Heart right ventricle (tissue), 16 donors: ENCODE results near the gene KCNJ14. TPM values are rescaled to one million over a fixed set of nuclear protein-coding genes. Genes with fewer than 3 reads are reported as not detected.

Experiments
- ATAC-seq, 8 donors: fragments of 200-7000 bp; cut with Tn5 transposase; one replicate each; pipeline ENCODE4 v1.9.1; 2020; ENCODE audit warnings: mild to moderate bottlenecking in 8 of 8, moderate library complexity in 8 of 8, moderate number of reproducible peaks in 1 of 8
- DNase-seq, 2 donors: peaks; one replicate each; pipeline ENCODE4 v3.0.0-alpha.2; 2020
- H3K27ac ChIP-seq, 10 donors: fragments of 200-600 bp; sonication (generic) in 2 of 10; one replicate each; pipeline versions ENCODE4 v1.5.0 to v1.8.0; 2020 to 2022; ENCODE audit warnings: mild to moderate bottlenecking in 3 of 10
- H3K27me3 ChIP-seq, 7 donors: fragments of 200-600 bp; one replicate each; pipeline ENCODE4 v1.8.0; 2021 to 2022; ENCODE audit warnings: mild to moderate bottlenecking in 2 of 7
- H3K36me3 ChIP-seq, 9 donors: fragments of 200-600 bp; sonication (generic) in 1 of 9; one replicate each; pipeline versions ENCODE4 v1.5.0 to v1.8.0; 2020 to 2022; ENCODE audit warnings: mild to moderate bottlenecking in 2 of 9
- H3K4me1 ChIP-seq, 9 donors: fragments of 200-600 bp; sonication (generic) in 1 of 9; one replicate each; pipeline versions ENCODE4 v1.5.0 to v1.8.0; 2020 to 2022; ENCODE audit warnings: mild to moderate bottlenecking in 4 of 9
- H3K4me3 ChIP-seq, 10 donors: fragments of 200-600 bp; sonication (generic) in 2 of 10; one replicate each; pipeline versions ENCODE4 v1.5.0 to v1.8.0; 2020 to 2022; ENCODE audit warnings: mild to moderate bottlenecking in 7 of 10, moderate library complexity in 2 of 10
- H3K9me3 ChIP-seq, 11 donors: fragments of 200-600 bp in 10 of 11; sonication (generic) in 2 of 11; one replicate each; pipeline versions ENCODE4 v1.5.0 to v1.8.0; 2013 to 2022; ENCODE audit warnings: mild to moderate bottlenecking in 2 of 11, control low read depth in 1 of 11, moderate library complexity in 1 of 11
- CTCF ChIP-seq, 9 donors: fragments of 200-600 bp; sonication (generic) in 2 of 9; IDR thresholded peaks; one replicate each; pipeline versions ENCODE4 v1.5.0 to v1.8.0; 2021 to 2022; ENCODE audit warnings: antibody characterized with exemption in 9 of 9, mild to moderate bottlenecking in 5 of 9, moderate library complexity in 1 of 9
- WGBS, 2 donors: extraction: QIAGEN DNeasy Blood & Tissue Kit; methylation state at CpG; one replicate each; pipeline ENCODE4 v1.1.7; 2013; ENCODE audit warnings: inconsistent platforms in 1 of 2; 5-methylcytosine and 5-hydroxymethylcytosine counted together
- intact Hi-C, 10 donors: fragments of 100-400 bp; cut with DNase I; formaldehyde crosslinking; loops; one replicate each; pipeline versions ENCODE4 v1.11.1 to v1.14.2; 2022
- polyA plus RNA-seq, 2 donors: library from polyadenylated mRNA; stranded (reverse); fragments of 200-250 nt; gene quantifications; one replicate each; pipeline ENCODE4 v1.2.3, GENCODE V29; 2013
- total RNA-seq, 10 donors: library from RNA; stranded (reverse); fragmentation: NEBNext Ultra II Directional in 3 of 10; extraction: Animal tissue kit (Norgen Biotek cat#: 25700) in 3 of 10; gene quantifications; one replicate each; pipeline versions ENCODE4 v1.2.1 to v1.2.4, GENCODE V29; 2021 to 2023
- donor health status: Arrhythmogenic right ventricular cardiomyopathy.
- donor health status: ischemic (EF 13 %, LVEDD 7.1; RV severe dilation, severe dysfunction).
- donor health status: healthy with polysubstance abuse.
- donor health status: DM: no; HTN: yes; CAD: no.
- donor health status: DM: no; HTN: no; CAD: no.
- donor health status: ischemic (EF 25% LVEDD 6.9; RV normal size, moderate dysfunction).
- donor health status: ischemic (EF 25% LVEDD 5.7; RV mildly dilated, moderate dysfunction).
- donor health status: healthy.
- donor health status: DM: yes; HTN: yes; CAD: no.
- donor health status: Ischemic cardiomyopathy.
- donor health status: ischemic (EF 35%, LVEDD 5.7; RV mildly dilated, moderate dysfunction).
- donor health status: nonischemic (EF 11% LVEDD 7.7; RV severe dilation, severe dysfunction).
- donor health status: DM: yes; HTN: yes; CAD: no.
- donor health status: PGD.
- donor health status: ischemic (EF 29% LVEDD 5.4; RV normal size, mild dysfunction).
- donor health status: nonischemic (EF 23%, LVEDD 6.1; RV moderate dilation, normal function).

Gene KCNJ14
- total and polyA plus RNA-seq, 12 donors = 0.13 to 0.52 (median 0.30) TPM

- Histone ChIP-seq H3K4me1 (peaks cover 0 to 15% (median 0%) of the 10 kb centered on the region in 9 donors), H3K27me3 (peaks cover 0 to 5% (median 0%) of the 10 kb centered on the region in 7 donors), H3K36me3 (no peaks in the 10 kb centered on the region), H3K4me3 (no peak overlapping the region), H3K27ac (no peak overlapping the region), H3K9me3 (no peaks in the 10 kb centered on the region)
- ATAC-seq (no peak), DNase-seq (no peak)
- WGBS, 2 donors = 74 to 77% methylated on average over 16 of the region's 16 CpGs
- intact Hi-C loops = no loop called here
- no peak for TF ChIP-seq CTCF (IDR thresholded peaks at IDR 0.05)
Observed at GRCh38 chr19:48421548-48421947, 33.8 kb upstream of the KCNJ14 start.

GRCh38 chr19:48424694-48425219 is 30.6 kb upstream of the KCNJ14 start:
- Histone ChIP-seq H3K36me3 (no peaks in the 10 kb centered on the region), H3K9me3 (no peaks in the 10 kb centered on the region), H3K27me3 (no peaks in the 10 kb centered on the region), H3K4me1 (peaks cover 0 to 13% (median 0%) of the 10 kb centered on the region in 9 donors), H3K27ac (peak overlapping the region in 2 of 10 donors; percentile 15 to 65), H3K4me3 (no peak overlapping the region)
- WGBS, 2 donors = 35 to 36% methylated on average over 8 of the region's 8 CpGs
- ATAC-seq (peak in 5 of 8 donors; percentile 27 to 72 (median 41)), DNase-seq (no peak)
- no peak for TF ChIP-seq CTCF (IDR thresholded peaks at IDR 0.05)
- intact Hi-C loops = no loop called here

DNA sequence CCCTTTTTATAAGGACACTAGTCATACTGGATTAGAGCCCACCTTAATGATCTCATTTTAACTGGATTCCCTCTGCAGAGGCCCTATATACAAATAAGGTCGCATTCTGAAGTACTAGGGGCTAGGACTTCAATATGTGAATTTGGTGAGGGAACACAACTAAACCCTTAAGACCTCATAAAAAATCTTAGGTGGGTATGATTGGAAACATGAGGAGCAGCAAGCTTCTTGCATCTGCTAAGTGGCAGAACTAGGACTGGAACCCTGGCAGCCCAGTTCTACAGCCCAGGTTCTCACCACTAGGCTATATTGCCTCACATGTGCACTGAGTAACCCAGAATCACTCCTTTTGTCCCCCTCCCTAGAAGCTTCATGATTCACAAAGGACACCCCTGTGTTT is 26.7 kb upstream of the KCNJ14 start:
- Histone ChIP-seq H3K4me3 (no peak overlapping the region), H3K27me3 (no peaks in the 10 kb centered on the region), H3K9me3 (no peaks in the 10 kb centered on the region), H3K4me1 (peaks cover 0 to 13% (median 0%) of the 10 kb centered on the region in 9 donors), H3K27ac (no peak overlapping the region), H3K36me3 (no peaks in the 10 kb centered on the region)
- no peak for DNase-seq
- WGBS, 2 donors = 94 to 97% methylated on average over 1 of the region's 1 CpG
- intact Hi-C loops = no loop called here
- TF ChIP-seq CTCF (IDR thresholded peaks at IDR 0.05) = no peak
- ATAC-seq = no peak

DNA sequence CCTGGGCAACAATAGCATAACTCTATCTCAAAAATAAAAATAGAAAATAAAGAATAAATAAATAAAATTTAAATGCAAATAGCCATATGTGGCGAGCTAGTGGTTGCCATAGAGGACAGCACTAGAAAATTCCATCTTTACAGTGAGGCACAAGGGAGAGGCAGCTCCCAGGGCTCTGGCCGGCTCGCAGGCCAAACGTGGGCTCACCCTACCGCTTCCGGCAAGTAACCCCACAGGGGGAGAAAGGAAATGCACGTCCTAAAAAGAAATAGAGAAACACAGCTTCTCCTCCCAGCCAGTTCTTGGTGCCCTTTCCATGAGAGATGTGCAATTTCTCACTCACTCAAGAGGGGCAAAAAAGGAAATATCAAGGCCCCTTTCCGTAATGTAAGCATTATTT is 22.0 kb upstream of the KCNJ14 start:
- Histone ChIP-seq H3K9me3 (no peaks in the 10 kb centered on the region), H3K27ac (no peak overlapping the region), H3K4me1 (no peaks in the 10 kb centered on the region), H3K36me3 (no peaks in the 10 kb centered on the region), H3K27me3 (peaks cover 0 to 27% (median 0%) of the 10 kb centered on the region in 7 donors), H3K4me3 (no peak overlapping the region)
- intact Hi-C loops = no loop called here
- ATAC-seq = no peak
- TF ChIP-seq CTCF (IDR thresholded peaks at IDR 0.05) = no peak
- no peak for DNase-seq
- WGBS, 2 donors = 63 to 66% methylated on average over 8 of the region's 8 CpGs
